Ovary (tissue), 3 donors: ENCODE results near the gene PPP1R15B.

Source experiments
- CTCF ChIP-seq, 3 donors: fragments of 450-650 bp in 2 of 3; fragments of 200-600 bp in 1 of 3; IDR thresholded peaks; one replicate each; pipeline versions ENCODE4 v1.5.1 to v1.8.0; 2016 to 2022; ENCODE audit warnings: antibody characterized with exemption in 3 of 3, mild to moderate bottlenecking in 1 of 3
- POLR2A ChIP-seq: fragments of 450-650 bp; IDR thresholded peaks from one replicate; pipeline ENCODE4 v1.6.1; 2017; ENCODE audit warnings: antibody characterized with exemption, mild to moderate bottlenecking, moderate library complexity
- donor health status: DM: no; HTN: no; CAD: no.

- no peak for TF ChIP-seq POLR2A
- TF ChIP-seq CTCF (IDR thresholded peaks at IDR 0.05): no peak
Measured at GRCh38 chr1:204396015-204396583, 15.5 kb downstream of the PPP1R15B start.
